ENCODE results near the gene ZMIZ1.

The ZMIZ1 gene

GRCh38 chr10:79116801-79117723 is 48.3 kb downstream of the ZMIZ1 start:
- no peak for DNase-seq (ENCODE audit: low read depth in 2 of 2)

- DNase-seq (ENCODE audit: low read depth in 2 of 2): no peak
Observed at GRCh38 chr10:79118286-79119202, 49.8 kb downstream of the ZMIZ1 start.

- no peak for DNase-seq (ENCODE audit: low read depth in 2 of 2)
Observed at GRCh38 chr10:79119306-79119705, 50.5 kb downstream of the ZMIZ1 start.

- no peak for DNase-seq (ENCODE audit: low read depth in 2 of 2)
Observed at GRCh38 chr10:79123547-79123963, 54.8 kb downstream of the ZMIZ1 start.

GRCh38 chr10:79124066-79124465 is 55.3 kb downstream of the ZMIZ1 start:
- DNase-seq (ENCODE audit: low read depth in 2 of 2): no peak

- DNase-seq (ENCODE audit: low read depth in 2 of 2): no peak
Observed at GRCh38 chr10:79125092-79125491, 56.3 kb downstream of the ZMIZ1 start.

GRCh38 chr10:79126351-79127080 is 57.8 kb downstream of the ZMIZ1 start:
- no peak for DNase-seq (ENCODE audit: low read depth in 2 of 2)

- no peak for DNase-seq (ENCODE audit: low read depth in 2 of 2)
Observed at GRCh38 chr10:79127151-79127961, 58.6 kb downstream of the ZMIZ1 start.

- DNase-seq (ENCODE audit: low read depth in 2 of 2): no peak
Observed at GRCh38 chr10:79128241-79128922, 59.6 kb downstream of the ZMIZ1 start.

GRCh38 chr10:79128923-79129305 is 60.1 kb downstream of the ZMIZ1 start:
- no peak for DNase-seq (ENCODE audit: low read depth in 2 of 2)

- DNase-seq (ENCODE audit: low read depth in 2 of 2): no peak
Observed at GRCh38 chr10:79129361-79129997, 60.7 kb downstream of the ZMIZ1 start.

GRCh38 chr10:79130255-79130654 is 61.5 kb downstream of the ZMIZ1 start:
- DNase-seq (ENCODE audit: low read depth in 2 of 2): no peak

GRCh38 chr10:79130846-79131245 is 62.1 kb downstream of the ZMIZ1 start:
- no peak for DNase-seq (ENCODE audit: low read depth in 2 of 2)

- no peak for DNase-seq (ENCODE audit: low read depth in 2 of 2)
Observed at GRCh38 chr10:79131836-79132631, 63.3 kb downstream of the ZMIZ1 start.

GRCh38 chr10:79132681-79133381 is 64.1 kb downstream of the ZMIZ1 start:
- DNase-seq (ENCODE audit: low read depth in 2 of 2): no peak

- DNase-seq (ENCODE audit: low read depth in 2 of 2): no peak
Observed at GRCh38 chr10:79133416-79133815, 64.7 kb downstream of the ZMIZ1 start.

GRCh38 chr10:79135790-79136189 is 67.0 kb downstream of the ZMIZ1 start:
- DNase-seq (ENCODE audit: low read depth in 2 of 2): no peak

GRCh38 chr10:79136236-79137005 is 67.7 kb downstream of the ZMIZ1 start:
- no peak for DNase-seq (ENCODE audit: low read depth in 2 of 2)
